Type B pancreatic cell (in vitro differentiated cells): ENCODE measurements around the gene RABL2A. TPM values are rescaled to one million over a fixed set of nuclear protein-coding genes. Genes with fewer than 3 reads are reported as not detected.
"Not testable (repeated sequence)": the region's sequence is repeated elsewhere in the genome, so short reads cannot be mapped to it uniquely, and the experiment has no call there.

Experiments used
- DNase-seq: peaks from one replicate; pipeline ENCODE4 v3.0.0; 2021; ENCODE audit warnings: mixed read lengths; ENCODE audit not compliant: unreplicated experiment; ENCODE audit errors: extremely low spot score
- H3K27ac Mint-ChIP-seq: 2 replicates; pipeline ENCODE4 v1.8.0; 2021; ENCODE audit warnings: mild to moderate bottlenecking, mixed read lengths
- H3K27me3 Mint-ChIP-seq: 2 replicates; pipeline ENCODE4 v1.8.0; 2021; ENCODE audit warnings: mixed read lengths
- H3K36me3 Mint-ChIP-seq: 2 replicates; pipeline ENCODE4 v1.8.0; 2021; ENCODE audit warnings: mixed read lengths
- H3K4me1 Mint-ChIP-seq: one replicate; pipeline ENCODE4 v1.8.0; 2021; ENCODE audit warnings: mixed read lengths; ENCODE audit not compliant: unreplicated experiment
- H3K4me3 Mint-ChIP-seq: 2 replicates; pipeline ENCODE4 v1.8.0; 2021; ENCODE audit warnings: mild to moderate bottlenecking, mixed read lengths
- H3K9me3 Mint-ChIP-seq: 2 replicates; pipeline ENCODE4 v1.8.0; 2021; ENCODE audit warnings: mixed read lengths
- total RNA-seq: library from RNA; stranded (reverse); gene quantifications from 2 replicates; pipeline ENCODE4 v1.2.1, GENCODE V29; 2021; ENCODE audit warnings: low replicate concordance
- TF ChIP-seq, protein P1 (sequence below): fragments of 200-600 bp; sonication (generic); conservative IDR thresholded peaks from 2 replicates; pipeline ENCODE4 v1.5.0; 2021; ENCODE audit warnings: antibody characterized with exemption, mild to moderate bottlenecking

RABL2A gene
- total RNA-seq, 1 donor from 2014 or later: 47.0 TPM

DNA sequence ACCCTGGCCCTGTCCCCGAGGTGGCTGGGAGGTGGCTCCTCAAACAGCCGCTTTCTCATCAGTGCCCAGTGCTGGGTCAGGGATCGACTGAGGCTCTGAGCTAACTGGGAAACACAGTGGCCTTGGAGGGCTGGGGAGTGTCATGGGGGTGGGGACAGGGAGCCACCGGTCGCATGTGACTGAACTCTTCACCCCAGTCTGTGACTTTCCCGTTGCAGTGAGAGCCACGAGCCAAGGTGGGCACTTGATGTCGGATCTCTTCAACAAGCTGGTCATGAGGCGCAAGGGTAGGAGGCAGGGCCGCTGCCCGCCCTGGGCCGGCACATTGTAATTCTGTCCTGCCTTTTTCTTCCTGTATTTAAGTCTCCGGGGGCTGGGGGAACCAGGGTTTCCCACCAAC is 28.9 kb upstream of the RABL2A start:
- not testable (repeated sequence) for H3K27ac Mint-ChIP-seq, H3K4me1 Mint-ChIP-seq, H3K27me3 Mint-ChIP-seq, H3K4me3 Mint-ChIP-seq, H3K9me3 Mint-ChIP-seq, DNase-seq, H3K36me3 Mint-ChIP-seq

DNA sequence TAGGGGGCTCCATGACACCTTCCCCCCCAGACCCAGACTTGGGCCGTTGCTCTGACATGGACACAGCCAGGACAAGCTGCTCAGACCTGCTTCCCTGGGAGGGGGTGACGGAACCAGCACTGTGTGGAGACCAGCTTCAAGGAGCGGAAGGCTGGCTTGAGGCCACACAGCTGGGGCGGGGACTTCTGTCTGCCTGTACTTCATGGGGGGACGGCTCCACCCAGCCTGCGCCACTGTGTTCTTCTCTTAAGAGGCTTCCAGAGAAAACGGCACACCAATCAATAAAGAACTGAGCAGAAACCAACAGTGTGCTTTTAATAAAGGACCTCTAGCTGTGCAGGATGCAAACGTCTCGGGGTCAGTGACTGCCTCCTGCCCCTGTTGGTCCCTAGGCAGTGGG is 28.3 kb upstream of the RABL2A start:
- H3K36me3 Mint-ChIP-seq, H3K27me3 Mint-ChIP-seq, H3K4me1 Mint-ChIP-seq, DNase-seq, H3K9me3 Mint-ChIP-seq, H3K27ac Mint-ChIP-seq, H3K4me3 Mint-ChIP-seq: not testable (repeated sequence)

DNA sequence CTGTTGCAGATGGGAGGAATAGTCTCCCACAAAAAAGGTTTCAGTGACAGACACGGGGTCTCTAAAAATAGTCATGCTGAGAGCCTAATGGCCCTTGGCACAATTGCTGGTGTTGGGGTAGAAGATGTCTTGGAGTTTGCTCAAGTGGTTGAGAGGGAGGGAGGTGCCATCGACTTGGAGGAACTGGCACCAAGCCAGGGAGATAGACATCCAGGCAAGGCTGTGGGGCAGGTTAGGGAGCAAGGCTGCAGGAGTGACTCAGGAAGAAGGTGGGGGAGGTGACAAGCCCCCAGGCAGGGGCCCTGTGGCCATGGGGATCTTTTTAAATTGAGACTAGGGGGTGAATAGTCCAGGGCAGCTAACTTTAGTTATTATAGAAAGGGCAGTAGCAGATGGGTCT is 27.9 kb upstream of the RABL2A start:
- H3K36me3 Mint-ChIP-seq, H3K27me3 Mint-ChIP-seq, H3K9me3 Mint-ChIP-seq, H3K4me3 Mint-ChIP-seq, H3K4me1 Mint-ChIP-seq, H3K27ac Mint-ChIP-seq, DNase-seq: not testable (repeated sequence)

DNA sequence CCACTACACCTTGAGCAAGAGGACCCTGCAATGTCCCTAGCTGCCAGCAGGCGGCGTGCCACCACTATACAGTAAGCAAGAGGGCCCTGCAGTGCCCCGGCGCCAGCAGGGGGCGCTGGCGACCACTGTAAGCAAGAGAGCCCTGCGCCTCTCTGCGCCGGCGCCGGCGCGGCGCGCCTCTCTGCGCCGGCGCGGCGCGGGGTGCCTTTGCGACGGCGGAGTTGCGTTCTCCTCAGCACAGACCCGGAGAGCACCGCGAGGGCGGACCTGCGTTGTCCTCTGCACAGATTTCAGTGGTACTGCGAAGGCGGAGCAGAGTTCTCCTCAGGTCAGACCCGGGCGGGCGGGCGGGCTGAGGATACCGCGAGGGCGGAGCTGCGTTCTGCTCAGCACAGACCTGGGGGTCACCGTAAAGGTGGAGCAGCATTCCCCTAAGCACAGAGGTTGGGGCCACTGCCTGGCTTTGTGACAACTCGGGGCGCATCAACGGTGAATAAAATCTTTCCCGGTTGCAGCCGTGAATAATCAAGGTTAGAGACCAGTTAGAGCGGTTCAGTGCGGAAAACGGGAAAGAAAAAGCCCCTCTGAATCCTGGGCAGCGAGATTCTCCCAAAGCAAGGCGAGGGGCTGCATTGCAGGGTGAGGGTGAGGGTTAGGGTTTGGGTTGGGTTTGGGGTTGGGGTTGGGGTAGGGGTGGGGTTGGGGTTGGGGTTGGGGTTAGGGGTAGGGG is 24.9 kb upstream of the RABL2A start:
- not testable (repeated sequence) for H3K9me3 Mint-ChIP-seq, H3K27ac Mint-ChIP-seq, H3K4me1 Mint-ChIP-seq, H3K36me3 Mint-ChIP-seq, H3K27me3 Mint-ChIP-seq, DNase-seq
- H3K4me3 Mint-ChIP-seq: peak overlapping the region; percentile 45
- TF ChIP-seq, protein P1, sequence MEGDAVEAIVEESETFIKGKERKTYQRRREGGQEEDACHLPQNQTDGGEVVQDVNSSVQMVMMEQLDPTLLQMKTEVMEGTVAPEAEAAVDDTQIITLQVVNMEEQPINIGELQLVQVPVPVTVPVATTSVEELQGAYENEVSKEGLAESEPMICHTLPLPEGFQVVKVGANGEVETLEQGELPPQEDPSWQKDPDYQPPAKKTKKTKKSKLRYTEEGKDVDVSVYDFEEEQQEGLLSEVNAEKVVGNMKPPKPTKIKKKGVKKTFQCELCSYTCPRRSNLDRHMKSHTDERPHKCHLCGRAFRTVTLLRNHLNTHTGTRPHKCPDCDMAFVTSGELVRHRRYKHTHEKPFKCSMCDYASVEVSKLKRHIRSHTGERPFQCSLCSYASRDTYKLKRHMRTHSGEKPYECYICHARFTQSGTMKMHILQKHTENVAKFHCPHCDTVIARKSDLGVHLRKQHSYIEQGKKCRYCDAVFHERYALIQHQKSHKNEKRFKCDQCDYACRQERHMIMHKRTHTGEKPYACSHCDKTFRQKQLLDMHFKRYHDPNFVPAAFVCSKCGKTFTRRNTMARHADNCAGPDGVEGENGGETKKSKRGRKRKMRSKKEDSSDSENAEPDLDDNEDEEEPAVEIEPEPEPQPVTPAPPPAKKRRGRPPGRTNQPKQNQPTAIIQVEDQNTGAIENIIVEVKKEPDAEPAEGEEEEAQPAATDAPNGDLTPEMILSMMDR: peak; percentile 63

DNA sequence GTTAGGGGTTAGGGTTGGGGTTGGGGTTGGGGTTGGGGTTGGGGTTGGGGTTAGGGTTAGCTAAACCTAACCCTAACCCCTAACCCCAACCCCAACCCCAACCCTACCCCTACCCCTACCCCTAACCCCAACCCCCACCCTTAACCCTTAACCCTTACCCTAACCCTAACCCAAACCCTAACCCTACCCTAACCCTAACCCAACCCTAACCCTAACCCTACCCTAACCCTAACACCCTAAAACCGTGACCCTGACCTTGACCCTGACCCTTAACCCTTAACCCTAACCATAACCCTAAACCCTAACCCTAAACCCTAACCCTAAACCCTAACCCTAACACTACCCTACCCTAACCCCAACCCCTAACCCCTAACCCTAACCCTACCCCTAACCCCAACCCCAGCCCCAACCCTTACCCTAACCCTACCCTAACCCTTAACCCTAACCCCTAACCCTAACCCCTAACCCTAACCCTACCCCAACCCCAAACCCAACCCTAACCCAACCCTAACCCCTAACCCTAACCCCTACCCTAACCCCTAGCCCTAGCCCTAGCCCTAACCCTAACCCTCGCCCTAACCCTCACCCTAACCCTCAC is 24.1 kb upstream of the RABL2A start:
- DNase-seq: no peak
- Mint-ChIP-seq H3K4me1 (no peaks in the 10 kb centered on the region), H3K9me3 (no peaks in the 10 kb centered on the region), H3K27me3 (no peaks in the 10 kb centered on the region), H3K4me3 (peak overlapping the region; percentile 98), H3K27ac (peak overlapping the region; percentile 95), H3K36me3 (no peaks in the 10 kb centered on the region)
- TF ChIP-seq, protein P1: no peak

DNA sequence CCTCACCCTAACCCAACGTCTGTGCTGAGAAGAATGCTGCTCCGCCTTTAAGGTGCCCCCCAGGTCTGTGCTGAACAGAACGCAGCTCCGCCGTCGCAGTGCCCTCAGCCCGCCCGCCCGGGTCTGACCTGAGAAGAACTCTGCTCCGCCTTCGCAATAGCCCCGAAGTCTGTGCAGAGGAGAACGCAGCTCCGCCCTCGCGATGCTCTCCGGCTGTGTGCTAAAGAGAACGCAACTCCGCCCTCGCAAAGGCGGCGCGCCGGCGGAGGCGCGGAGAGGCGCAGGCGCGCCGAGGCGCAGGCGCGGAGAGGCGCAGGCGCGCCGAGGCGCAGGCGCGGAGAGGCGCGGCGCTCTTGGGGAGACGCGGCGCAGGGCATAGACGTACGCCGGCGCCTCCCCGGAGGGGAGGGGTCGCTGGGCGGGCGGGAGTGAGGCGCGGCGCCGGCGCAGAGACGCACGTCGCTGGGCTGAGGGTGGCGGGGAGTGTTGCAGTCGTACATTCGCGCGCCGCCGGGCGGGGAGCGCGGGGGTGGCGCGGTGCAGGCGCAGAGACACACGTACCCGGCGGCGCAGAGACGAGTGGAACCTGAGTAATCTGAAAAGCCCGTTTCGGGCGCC is 23.5 kb upstream of the RABL2A start:
- not testable (repeated sequence) for H3K27me3 Mint-ChIP-seq, H3K9me3 Mint-ChIP-seq, H3K4me1 Mint-ChIP-seq, H3K36me3 Mint-ChIP-seq
- peak; percentile 88 for DNase-seq
- H3K27ac Mint-ChIP-seq: peak overlapping the region; percentile 95
- peak overlapping the region; percentile 98 for H3K4me3 Mint-ChIP-seq

DNA sequence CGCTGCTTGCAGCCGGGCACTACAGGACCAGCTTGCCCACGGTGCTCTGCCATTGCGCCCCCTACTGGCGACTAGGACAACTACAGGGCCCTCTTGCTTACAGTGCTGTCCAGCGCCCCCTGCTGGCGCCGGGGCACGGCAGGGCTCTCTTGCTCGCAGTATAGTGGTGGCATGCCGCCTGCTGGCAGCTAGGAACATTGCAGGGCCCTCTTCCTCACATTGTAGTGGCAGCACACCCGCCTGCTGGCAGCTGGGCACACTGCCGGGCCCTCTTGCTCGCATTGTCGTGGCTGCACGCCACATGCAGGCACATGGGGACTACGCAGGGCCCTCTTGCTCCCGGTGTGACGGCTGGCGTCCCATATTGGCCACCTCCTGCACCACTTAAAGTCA is 23.0 kb upstream of the RABL2A start:
- H3K27ac Mint-ChIP-seq: peak overlapping the region; percentile 95
- not testable (repeated sequence) for H3K9me3 Mint-ChIP-seq
- peak; percentile 94 for DNase-seq

DNA sequence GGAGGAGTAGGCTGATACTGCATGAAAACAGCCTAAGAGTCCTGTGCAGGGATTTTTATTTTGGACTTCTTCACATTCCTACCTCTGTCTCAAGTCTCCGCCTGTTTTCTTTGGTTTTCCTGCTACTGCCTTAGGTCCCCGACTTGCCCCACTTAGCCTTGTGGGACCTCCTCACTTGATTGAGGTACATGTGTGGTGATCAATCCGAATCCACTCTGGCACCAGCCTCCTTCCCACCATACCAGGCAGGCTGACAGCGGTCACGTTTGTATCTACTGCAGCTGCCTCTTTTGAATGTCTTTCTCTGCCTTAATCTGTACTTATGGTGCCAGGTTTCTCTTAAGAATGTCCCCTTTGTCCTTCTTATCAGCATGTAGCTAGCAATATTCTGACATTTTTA is 22.4 kb upstream of the RABL2A start:
- H3K27me3 Mint-ChIP-seq, H3K9me3 Mint-ChIP-seq, H3K36me3 Mint-ChIP-seq, DNase-seq, H3K4me1 Mint-ChIP-seq: not testable (repeated sequence)
- Mint-ChIP-seq H3K27ac (peak overlapping the region; percentile 95), H3K4me3 (peak overlapping the region; percentile 98)

More for the DNA sequence above, 23.0 kb upstream of the RABL2A start:
- H3K36me3 Mint-ChIP-seq, H3K27me3 Mint-ChIP-seq, H3K4me1 Mint-ChIP-seq: not testable (repeated sequence)
- peak overlapping the region; percentile 98 for H3K4me3 Mint-ChIP-seq
- TF ChIP-seq, protein P1: peak; percentile 92

DNA sequence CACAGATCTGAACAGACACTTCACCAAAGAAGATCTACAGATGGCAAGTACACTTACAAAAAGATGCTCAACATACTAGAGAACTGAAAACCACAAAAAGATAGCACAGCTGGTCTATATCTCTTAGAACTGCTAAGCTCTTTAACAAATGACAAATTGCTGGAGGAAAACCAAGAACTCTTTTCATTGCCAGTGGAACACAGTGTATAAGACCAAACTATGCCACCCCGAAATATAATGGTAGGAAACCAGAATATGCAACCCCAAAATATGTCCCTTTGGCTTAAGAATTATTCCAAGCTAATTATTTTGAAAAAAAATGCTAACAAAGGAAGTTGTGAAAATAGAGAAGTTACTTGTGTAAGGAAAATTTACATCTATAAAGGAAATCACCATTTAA is 21.0 kb upstream of the RABL2A start:
- H3K27ac Mint-ChIP-seq, H3K4me1 Mint-ChIP-seq, H3K36me3 Mint-ChIP-seq, DNase-seq, H3K4me3 Mint-ChIP-seq, H3K27me3 Mint-ChIP-seq, H3K9me3 Mint-ChIP-seq: not testable (repeated sequence)

DNA sequence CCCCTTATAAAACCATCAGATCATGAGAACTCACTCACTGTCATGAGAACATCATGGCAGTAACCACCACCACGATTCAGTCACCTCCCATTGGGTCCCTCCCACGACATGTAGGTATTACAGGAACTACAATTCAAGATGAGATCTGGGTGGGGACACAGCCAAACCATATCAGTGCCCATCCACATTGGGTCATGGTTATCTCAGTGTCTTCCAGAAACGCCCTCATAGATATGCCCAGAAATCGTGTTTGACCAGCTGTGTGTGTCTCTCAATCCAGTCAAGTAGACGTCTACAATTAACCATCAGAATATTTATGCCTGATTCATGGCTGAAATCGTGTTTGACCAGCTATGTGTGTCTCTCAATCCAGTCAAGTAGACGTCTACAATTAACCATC is 17.2 kb upstream of the RABL2A start:
- DNase-seq, H3K4me3 Mint-ChIP-seq, H3K9me3 Mint-ChIP-seq, H3K27ac Mint-ChIP-seq, H3K4me1 Mint-ChIP-seq, H3K36me3 Mint-ChIP-seq, H3K27me3 Mint-ChIP-seq: not testable (repeated sequence)

DNA sequence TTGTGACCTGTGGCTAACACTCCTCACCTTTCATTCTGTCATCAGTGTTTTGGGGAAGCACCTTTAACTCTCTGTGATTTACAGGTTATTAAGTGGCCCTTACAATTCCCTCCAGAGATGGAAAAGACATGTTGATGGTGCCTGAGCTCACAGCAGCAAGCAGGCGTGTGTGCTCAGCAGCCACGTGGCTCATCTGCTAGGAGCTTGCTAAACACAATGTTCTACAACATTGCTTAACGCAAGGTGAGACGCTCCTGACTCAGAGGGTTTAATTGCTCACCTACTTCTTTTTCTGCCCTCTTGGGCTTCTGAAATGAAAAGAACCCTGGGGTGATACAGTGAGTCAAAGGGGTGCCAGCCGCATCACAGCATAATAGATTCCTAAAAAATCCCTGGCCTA is 6.1 kb upstream of the RABL2A start:
- not testable (repeated sequence) for H3K36me3 Mint-ChIP-seq, H3K27ac Mint-ChIP-seq, DNase-seq, H3K27me3 Mint-ChIP-seq, H3K4me1 Mint-ChIP-seq, H3K9me3 Mint-ChIP-seq, H3K4me3 Mint-ChIP-seq
